ENCODE results near the gene NCOR2. TPM values are rescaled to one million over a fixed set of nuclear protein-coding genes. Genes with fewer than 3 reads are reported as not detected.

NCOR2 gene
- total RNA-seq, result 60.3 TPM

DNA sequence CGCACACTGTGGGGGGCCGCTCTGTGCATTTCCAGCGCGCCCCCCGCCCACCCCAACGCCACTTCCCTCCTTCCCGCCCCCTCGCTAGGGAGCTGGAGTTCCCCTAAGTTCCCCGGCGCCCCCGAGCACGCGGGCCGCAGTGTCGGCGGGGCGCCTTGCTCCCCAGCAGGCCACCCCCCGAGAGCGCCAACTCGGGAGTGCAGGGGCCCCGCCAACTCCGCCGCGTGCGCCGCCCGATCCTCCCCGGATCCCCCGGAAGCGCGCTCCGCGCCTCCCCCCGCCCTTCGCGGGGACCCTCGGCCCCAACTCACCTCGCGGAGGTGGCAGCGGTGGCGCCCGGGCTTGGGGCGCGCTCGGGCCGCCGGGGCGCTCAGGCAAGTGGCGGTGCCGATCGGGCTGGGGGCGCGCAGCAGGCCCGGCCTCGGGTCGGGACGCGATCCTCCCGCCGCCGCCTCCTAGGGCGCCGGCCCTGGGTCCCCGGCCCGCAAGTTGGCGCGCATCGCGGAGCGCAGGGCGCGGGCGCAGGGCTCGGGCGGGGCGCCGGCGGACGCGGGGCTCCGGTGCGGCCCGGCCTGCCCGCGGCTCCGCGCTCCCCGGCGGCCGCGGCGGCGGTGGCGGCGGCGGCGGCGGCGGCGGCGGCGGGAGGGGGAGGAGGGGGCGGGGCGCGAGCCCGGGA, at the start of gene NCOR2:
Gene NCOR2 (minus strand): TSS at position 616 of the 676 bp plus-strand sequence. CDS start 72,361 bp downstream, outside the sequence.
- peak; percentile 15 for ATAC-seq

DNA sequence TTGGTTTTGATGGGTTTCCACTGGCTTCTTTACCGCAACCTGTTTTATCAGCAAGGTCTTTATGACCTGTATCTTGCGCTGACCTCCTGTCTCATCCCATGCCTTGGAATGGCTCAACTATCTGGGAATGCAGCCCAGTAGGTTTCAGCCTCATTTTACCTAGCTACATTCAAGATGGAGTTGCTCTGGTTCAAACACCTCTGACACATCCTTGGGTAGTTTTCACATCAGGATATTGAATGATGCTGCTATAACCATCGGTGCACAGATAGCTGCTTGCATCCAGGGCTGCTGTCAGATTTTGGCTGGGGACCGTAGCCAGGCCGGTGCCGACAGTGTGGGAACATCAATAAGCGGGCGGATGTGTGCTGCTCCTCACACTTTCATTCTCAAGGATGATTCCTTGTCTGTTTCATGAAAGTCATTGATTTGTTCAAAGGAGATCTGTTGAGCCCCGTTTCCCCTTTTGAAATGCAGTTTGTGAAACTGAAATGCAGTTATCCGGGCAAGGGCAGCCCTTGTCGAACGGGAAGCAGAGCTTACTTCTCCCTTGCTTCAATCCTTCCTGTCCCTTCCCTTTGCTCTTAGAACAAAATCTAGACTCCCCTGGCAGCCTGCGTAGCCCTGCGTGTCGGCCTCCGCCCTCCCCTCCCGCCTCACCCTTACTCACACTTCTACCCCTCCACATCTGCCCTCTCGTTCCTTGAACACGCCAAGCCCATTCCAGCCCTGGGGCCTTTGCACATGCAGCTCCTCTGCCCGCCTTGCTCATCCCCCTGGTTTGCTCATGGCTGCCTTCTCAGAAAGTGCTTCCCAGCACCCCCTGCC, 49.2 kb upstream of the NCOR2 start:
- no peak for ATAC-seq

DNA sequence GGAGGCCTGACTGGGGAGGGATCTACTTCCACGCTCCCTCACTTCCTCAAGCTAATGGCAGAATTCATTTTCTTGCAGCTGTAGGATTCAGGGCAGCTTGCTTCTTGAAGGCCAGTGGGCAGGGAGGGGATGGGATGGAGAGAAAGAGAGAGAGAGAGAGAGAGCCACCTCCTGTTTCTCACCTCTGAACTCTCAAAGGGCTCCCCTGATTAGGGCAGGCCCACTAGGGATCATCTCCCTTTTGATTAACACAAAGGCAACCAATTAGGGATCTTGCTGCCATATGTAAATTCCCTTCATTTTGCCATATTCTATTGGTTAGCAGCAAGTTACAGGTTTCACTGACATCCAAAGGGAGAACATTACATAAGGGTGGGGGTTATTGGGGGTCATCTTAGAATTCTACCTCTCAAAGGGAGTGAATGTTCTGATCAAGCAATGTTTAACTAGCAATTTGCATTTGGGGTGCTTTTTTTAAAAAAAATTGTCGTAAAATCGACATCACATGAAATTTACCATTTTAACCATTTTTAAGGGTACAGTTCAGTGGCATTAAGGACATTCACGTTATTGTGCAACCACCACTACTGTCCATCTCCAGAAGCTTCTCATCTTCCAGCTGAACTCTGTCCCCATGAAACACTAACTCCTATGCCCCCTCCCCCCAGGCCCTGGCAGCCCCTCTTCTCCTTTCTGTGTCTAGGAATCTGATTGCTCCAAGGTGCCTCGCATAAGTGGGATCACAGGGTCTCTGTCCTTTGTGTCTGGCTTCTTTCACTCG, 47.3 kb upstream of the NCOR2 start:
- no peak for ATAC-seq

DNA sequence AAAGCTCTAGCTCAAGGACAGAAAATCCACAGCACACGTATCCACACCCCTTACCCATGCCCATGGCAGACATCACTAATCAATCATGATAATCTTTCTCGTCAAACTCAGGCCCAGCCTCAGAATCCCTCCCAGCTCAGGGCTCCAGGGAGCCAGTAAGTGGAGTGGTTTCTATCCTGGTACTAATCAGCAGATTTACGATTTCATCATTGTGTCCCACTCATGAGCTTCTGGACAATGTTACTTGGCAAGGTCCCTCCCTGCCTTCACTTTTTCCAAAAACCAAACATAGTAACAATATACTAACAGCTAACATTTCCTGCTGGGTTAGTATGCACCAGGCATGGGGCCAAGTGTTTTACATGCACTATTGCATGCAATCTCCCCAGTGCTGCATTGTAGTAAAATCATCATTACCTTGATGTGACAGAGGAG, 45.8 kb upstream of the NCOR2 start:
- ATAC-seq, result peak; percentile 46

DNA sequence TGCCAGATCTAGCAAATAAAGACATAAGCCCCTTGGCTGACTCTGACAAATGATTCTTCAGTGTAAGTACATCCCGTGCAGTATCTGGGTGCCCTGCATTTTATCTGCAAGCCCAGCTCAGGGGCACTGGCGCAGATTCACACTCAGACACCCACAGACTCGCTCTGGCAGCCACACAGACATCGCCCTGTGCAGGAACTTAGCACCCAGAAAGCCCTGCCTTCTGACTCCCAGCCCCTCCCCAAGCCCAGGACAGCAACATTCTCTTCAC, 44.9 kb upstream of the NCOR2 start:
- ATAC-seq, result no peak

DNA sequence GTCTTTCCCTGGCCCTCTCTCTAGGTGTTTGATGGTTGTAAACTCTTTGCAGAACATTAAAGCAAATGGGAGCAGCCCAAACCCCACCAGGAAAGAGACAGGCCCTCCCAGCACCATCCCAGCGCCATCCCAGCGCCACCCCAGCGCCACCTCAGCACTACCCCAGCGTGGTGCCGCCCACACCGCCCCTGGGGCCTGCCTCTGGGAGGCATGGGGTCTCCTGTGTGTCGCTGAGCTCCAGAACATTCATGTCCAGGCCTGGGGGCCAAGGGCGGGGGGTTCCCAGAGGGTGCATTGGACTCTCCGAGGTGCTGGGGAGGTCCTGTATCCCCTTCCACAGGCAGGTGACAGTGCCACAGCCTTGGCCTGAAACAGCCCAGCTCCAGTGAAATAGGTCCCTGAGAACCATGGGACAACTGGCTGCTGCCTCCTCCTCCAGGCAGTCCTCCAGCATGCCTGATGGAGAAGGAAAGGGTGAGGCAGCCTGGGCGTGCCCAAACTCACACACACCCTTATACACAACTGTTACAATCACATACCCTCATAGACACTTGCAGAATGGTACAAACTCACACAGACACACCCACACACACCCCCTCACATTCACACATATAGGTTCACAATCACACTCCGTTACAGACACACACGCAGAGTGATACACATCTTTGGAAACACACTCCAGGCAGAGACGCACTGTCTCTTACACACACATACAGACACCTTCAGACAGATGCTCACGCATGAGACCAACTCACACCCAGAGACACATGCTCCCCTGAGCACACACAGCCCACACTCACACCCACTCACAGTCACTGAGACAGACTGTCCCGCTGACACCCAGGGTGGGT, 44.4 kb upstream of the NCOR2 start:
- no peak for ATAC-seq

DNA sequence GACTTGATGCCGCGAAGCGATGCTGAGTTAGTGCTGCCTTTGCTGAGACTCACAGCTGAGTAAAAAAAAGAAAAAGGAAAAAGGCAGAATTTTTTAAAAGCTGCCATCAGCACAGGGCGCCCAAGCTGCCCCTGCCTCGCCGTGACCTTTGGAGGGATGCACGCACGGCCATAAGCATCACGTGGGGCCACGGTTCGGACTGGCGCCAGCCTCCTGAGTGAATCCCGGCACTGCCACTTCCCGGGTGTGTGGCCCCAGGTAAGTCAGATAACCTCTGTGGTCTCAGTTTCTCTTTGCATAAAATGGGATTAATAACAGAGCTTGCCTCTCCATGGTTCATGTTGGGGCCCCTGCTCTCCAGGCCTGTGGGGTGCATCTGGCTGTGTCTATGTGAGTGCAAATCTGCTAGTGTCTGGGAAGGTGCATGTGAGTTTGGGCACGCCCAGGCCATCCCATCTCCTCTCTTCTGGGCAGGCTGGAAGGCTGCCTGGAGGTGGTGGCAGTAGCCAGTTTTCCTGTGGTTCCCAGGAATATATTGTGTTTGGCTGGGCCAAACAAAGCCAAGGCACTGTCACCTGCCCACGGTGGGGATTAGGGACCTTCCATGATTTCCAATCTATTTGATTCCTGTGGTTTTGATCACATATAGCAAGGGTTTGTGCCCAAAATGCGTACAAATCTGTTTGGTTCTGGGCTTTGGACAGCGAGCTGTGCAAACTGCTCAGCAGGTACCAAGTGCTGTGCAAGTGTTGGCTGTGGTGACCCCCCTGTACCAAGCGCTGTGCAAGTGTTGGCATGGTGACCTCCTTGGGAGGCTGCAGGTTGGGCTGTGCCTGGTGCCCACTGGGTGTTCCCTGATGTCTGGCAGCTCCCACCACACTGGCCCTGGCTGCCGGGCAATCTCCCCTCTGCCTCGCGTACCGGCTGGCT, 43.5 kb upstream of the NCOR2 start:
- no peak for ATAC-seq

DNA sequence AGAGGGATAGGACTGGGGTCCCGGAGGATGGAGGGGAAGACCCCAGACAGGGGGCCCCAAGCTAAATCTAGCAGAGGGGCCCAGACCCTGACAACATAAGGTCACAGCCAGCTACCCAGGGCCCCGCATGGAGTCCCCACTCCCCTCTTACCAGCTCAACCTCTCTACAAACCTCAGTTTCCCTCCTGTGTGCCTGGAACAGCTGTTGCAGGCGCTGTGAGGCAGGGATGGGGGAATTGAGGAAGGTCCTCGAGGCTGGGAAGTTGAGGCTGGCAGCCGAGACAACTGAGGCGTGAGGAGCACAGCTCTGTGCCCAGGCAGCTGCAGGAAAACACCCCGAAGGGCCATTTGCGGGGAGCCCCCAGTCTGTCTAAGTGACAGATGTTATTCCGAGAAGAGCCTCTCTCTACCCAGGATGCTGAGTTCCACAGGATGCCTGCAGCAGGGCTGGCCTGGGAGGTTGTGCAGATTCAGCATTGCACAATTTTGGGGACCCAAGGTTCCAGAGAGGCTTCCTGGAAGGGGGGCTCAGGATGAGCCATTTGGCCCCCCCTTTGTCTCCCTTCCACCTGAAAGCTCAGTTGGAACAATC, 42.7 kb upstream of the NCOR2 start:
- no peak for ATAC-seq

DNA sequence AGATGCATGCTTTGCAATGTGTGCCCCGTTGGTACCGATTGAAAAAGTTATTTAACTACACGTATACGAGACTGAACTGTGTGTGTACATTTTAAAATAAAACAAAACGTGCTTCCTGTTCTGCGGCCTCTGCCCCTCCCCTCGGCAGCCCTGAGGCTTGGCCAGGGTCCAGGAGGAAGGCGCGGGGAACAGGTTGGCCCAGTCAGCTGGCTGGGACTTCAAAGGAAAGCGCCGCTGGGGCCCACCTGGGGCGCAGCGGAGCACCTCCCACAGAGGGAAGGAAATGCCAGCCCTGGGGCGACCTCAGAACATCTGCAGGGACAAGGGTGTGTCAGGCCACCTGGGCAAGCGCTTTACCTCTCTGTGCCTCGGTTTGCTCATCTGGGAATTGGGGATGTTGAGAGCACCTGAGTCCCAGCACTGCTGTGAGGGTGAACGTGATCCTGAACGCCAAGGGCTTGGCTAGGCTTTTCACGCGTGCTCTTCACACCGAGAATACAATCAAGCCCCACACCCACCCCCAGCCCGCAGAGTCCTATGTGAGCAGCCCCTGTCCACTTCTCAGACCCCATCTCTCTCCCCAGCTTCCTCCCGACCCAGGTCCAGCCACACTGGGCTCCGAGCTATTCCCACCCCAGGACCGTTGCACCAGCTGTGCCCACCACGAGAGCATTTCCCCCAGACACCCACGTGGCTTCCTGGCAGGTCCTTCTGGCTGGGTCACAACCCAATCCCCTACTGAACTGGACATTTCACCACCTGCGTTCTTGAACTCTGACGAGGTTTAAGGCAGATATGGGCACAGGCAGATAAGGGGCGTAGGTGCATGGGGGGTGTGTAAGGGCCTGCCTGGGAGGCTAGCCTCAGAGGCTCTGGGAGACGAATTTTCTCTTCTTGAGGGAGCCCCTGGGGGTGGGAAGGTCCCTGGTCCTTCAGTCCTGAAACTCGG, 41.9 kb upstream of the NCOR2 start:
- peak; percentile 90 for ATAC-seq

DNA sequence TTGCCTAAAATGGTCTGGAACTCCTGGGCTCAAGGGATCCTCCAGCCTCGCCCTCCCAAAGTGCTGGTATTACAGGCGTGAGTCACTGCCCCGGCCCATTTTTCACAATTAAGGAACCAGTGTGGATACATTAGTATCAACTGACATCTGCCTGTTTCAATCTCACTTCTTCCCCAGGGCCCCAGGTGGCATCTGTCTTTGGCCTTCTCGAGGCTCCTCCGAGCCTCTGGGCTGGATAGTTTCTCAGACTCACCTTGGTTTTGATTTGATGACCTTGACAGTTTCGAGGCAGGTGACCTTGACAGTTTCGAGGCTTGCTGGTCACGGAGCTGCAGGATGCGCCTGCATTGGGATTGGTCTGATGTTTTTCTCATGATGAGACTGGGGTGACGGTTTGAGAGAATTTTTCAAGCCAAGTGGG, 41.0 kb upstream of the NCOR2 start:
- ATAC-seq, result peak; percentile 55

DNA sequence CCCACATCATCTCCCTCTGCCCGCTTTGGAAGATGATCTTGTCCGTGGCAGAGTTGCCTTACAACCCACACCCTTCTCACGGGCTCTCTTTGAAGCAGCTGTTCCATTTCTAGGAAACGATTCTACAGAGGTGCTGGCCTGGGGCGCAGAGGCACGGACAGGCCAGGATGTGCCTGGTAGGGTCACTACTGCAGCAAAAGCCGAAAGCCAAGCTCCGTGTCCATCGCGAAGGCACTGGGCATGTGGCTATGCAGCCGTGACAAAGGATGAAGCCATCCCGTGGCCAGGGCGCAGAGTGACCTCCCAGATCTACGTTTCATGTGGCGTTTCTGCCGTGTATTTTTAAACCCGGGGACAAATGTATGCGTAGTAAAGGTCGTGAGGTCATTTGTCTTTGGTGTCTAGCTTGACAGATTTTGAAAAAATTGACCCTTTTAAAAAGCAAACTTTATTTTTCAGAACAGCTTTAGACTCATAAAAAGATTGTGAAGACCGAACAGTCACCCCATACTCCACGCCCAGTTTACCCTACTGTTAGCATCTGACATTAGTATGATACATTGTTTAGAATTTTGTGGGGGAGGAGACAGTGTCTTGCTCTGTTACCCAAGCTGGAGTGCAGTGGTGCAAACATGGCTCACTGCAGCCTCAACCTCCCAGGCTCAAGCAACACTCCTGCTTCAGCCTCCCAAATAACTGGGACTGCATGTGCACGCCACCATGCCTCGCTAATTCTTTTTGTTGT, 40.4 kb upstream of the NCOR2 start:
- ATAC-seq, result peak; percentile 35

DNA sequence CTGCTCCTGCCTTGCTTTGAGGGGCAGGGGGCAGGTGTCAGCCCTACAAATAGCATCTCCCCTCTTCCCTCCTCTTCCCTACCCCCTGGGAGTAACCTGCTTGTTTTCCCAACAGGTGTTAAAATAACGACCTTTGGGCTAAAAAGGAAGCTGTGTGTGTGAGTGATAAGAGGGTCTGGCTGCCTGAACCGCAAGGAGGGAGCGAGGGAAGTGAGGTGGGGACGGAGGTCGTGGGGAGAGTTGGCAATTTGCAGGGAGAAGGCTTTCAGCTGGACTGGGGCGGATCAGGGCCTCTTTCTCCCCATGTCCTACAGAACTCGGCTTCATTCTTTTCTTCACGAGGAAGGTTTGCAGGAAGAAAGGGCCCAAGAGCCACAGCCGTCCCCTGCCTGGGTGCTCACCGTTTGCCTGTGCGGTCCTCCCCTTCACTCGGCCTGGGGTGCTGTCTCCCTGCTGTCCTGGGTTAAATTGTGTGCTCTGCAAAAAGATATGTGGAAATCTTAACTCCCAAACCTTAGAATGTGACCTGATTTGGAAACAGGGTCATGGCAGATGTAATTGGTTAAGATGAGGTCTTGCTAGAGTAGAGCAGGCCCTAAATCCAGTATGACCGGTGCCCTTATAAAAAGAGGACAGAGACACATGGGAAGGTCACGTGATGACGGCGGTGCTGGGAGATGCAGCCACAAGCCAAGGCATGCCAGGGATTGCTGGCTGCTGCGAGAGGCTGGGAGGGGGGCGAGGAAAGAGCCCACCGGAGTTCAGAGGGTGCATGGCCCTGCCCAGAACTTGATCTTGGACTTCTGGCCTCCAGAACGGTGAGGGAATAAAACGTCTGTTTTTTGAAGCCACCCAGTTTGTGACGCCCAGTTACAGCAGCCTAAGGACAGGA, 38.7 kb upstream of the NCOR2 start:
- no peak for ATAC-seq

DNA sequence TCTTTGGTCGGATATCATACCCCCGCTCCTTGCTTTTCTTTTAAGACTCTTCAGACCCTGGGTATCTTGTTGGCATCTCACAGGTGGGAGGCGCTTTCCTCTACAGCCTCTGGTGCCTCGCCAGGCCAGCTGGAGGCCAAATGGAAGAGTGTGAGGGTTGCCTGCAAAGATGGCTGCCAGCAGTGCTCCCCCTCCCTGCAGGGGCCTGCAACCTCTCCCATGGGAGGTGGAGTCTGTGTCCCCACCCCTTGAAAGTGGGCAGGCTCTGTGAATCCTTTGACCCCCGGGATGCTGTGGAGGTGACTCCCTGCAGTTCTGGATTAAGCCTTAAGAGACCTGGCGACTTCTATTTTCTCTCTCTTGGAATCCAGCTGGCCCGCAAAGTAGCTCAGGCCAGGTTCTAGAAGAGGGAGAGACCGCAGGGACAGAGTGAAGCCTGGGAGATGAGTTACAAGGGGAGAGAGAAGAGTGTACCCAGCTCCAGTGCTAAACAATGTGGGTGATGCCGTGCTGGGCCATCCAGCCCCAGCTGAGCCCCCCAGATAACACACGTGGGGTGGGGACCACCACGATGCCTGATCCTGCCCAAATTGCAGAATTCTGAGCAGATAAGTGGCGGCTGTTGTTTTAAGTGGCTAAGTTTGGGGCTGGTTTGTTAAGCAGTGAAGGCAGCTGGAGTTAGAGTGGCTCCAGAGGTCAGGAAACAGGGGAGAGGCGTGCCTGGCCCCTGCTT, 37.9 kb upstream of the NCOR2 start:
- ATAC-seq, result no peak

DNA sequence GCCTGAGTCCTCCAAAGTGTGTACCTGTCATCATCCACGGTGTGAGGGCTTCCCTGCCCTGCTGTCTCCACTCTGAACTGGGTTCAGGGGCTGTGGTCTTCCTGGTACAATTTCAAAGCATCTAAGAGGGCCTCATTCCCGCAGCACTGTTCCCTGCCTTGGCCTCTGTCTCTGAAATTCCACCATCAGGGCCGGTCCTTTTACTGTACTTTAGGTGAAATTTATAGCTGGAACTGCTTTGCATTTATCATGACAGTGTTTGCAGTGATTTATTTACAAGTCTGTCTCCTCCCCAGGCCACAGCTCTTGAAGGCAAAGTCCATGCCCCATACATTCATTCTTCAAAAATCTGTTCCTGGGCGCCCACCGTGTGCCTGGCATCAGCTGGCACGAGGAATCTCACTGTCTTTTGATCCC, 36.9 kb upstream of the NCOR2 start:
- no peak for ATAC-seq

DNA sequence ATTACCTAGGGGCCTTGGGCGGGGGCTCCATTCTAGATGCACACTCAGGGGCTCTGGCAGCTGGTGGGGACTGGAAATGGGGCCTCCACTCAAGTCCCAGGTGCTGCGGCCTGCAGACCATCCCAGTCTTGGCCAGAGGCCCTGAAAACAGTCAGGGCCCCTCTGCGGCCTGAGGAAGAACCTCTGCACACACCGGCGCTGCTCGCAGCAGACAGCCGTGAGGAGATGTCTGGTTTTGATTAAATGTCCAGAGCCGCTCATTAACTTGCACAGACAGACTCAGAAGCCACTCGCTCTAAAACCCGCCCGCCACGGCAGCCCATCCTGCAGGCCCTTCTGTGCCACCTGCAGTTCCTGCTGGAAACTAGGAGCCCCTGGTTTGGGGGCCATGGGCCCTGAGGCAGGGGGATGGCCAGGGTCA, 36.4 kb upstream of the NCOR2 start:
- no peak for ATAC-seq

DNA sequence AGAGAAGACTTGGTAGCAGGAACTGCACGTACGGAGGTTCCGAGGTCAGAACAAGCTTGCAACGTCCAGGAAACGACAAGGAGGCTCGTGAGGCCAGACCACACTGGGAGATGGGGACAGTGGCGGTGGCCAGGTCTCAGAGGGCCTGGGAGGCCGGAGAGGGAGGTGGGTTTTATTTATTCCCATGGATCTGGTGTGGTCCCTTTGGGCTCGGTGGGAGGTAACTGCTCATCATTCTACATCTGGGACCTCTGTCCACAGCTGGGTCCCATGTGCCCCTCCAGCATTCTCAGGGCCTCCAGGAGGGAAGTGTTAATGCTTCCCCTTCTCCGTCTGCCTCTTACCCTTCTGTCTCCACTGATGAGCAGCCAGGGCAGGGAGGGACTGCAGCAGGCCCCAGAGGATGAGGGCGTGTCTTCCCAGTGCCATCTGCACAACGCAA, 35.7 kb upstream of the NCOR2 start:
- no peak for ATAC-seq

DNA sequence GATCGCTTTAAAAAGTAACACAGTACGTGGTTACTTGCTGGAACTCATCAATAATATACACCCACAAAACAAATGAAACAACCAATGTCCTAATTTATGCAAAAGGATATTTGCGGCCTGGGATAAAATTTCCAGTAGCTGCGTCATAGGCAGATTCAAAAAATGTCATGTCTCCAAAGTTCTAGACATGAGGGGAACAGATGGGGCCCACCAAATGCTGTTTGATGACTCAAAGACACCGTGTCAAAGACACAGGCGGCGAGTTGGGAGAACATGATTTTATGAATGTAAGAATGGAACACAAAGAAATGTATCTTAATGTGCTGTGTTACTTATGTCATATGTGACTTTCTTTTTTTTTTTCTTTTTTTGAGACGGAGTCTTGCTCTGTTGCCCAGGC, 34.3 kb upstream of the NCOR2 start:
- no peak for ATAC-seq
